ENCODE data around the gene ZDHHC22. TPM values are rescaled to one million over a fixed set of nuclear protein-coding genes. Genes with fewer than 3 reads are reported as not detected.

ZDHHC22 gene
- total RNA-seq, 1 experiment from 2014 or later = 0.46 TPM

DNA sequence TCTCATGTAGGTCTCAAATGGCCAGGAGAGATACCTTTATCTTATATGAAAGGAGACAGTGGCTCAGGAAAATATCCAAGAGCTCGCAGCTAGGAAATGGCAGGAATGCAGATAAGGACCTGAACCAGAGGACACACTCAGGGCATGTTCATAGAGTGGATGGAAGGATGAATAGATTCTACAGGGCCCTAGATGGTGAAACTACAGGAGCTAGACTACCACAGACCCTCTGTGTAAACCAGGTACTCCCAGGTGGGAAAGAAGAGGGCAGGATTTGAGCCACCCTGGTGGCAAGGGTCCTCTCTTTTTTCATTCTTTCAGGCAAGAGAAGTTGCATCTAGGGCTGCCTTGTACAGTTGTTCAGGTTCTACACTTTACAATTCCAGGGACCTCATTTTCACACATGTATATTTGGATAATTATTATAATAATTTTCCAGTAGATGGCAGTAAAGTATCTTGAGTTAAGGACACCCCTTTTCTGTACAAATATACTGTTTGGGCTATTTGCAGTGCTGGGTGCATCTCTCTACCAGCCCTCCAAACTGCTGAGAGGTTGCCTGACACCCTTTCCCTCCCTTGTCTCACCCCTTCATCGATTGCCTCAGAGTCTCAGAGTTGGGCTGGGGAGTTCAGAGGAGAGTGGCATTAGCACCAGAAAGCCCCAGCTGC lies 10.5 kb upstream of the ZDHHC22 start:
- Histone ChIP-seq H3K27ac (ENCODE audit: low read length) (no peak overlapping the region), H3K4me1 (ENCODE audit: control insufficient read depth, insufficient read depth, low read length) (no peaks in the 10 kb centered on the region), H3K4me3 (ENCODE audit: low read depth in 2 of 2, low read length in 2 of 2) (no peak overlapping the region), H3K36me3 (ENCODE audit: control insufficient read depth, insufficient read depth, low read length) (no peaks in the 10 kb centered on the region), H3K9me3 (ENCODE audit: control insufficient read depth, insufficient read depth, low read depth, low read length) (no peaks in the 10 kb centered on the region), H3K27me3 (ENCODE audit: control insufficient read depth, insufficient read depth, low read length) (peaks cover 3% of the 10 kb centered on the region; the same call in 1 of the 2 replicates)
- intact Hi-C loops (cut with micrococcal nuclease; ENCODE audit: unreplicated experiment) (loop anchor here (2.0 to 5.0 kb wide), 3 partner anchors 61 to 165 kb away; no protein-coding TSS in a partner anchor), in situ Hi-C loops (cut with HindIII; ENCODE audit: low pct_unique_long_range_greater_than_20kb, low sequenced_read_pairs) (no loop called here)
- TF ChIP-seq, protein P1, sequence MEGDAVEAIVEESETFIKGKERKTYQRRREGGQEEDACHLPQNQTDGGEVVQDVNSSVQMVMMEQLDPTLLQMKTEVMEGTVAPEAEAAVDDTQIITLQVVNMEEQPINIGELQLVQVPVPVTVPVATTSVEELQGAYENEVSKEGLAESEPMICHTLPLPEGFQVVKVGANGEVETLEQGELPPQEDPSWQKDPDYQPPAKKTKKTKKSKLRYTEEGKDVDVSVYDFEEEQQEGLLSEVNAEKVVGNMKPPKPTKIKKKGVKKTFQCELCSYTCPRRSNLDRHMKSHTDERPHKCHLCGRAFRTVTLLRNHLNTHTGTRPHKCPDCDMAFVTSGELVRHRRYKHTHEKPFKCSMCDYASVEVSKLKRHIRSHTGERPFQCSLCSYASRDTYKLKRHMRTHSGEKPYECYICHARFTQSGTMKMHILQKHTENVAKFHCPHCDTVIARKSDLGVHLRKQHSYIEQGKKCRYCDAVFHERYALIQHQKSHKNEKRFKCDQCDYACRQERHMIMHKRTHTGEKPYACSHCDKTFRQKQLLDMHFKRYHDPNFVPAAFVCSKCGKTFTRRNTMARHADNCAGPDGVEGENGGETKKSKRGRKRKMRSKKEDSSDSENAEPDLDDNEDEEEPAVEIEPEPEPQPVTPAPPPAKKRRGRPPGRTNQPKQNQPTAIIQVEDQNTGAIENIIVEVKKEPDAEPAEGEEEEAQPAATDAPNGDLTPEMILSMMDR (IDR thresholded peaks at IDR 0.05) = no peak; the same call in 1 of the 2 replicates
- TF ChIP-seq POLR2AphosphoS5 (IDR thresholded peaks at IDR 0.05; ENCODE audit: low read depth, low read length) (no peak), TCF7L2 (IDR thresholded peaks at IDR 0.05; ENCODE audit: low read depth, low read length) (no peak), SIN3A (IDR thresholded peaks at IDR 0.05; ENCODE audit: borderline replicate concordance, insufficient read depth, low read depth, low read length) (no peak)
- TF ChIP-seq, protein P2, sequence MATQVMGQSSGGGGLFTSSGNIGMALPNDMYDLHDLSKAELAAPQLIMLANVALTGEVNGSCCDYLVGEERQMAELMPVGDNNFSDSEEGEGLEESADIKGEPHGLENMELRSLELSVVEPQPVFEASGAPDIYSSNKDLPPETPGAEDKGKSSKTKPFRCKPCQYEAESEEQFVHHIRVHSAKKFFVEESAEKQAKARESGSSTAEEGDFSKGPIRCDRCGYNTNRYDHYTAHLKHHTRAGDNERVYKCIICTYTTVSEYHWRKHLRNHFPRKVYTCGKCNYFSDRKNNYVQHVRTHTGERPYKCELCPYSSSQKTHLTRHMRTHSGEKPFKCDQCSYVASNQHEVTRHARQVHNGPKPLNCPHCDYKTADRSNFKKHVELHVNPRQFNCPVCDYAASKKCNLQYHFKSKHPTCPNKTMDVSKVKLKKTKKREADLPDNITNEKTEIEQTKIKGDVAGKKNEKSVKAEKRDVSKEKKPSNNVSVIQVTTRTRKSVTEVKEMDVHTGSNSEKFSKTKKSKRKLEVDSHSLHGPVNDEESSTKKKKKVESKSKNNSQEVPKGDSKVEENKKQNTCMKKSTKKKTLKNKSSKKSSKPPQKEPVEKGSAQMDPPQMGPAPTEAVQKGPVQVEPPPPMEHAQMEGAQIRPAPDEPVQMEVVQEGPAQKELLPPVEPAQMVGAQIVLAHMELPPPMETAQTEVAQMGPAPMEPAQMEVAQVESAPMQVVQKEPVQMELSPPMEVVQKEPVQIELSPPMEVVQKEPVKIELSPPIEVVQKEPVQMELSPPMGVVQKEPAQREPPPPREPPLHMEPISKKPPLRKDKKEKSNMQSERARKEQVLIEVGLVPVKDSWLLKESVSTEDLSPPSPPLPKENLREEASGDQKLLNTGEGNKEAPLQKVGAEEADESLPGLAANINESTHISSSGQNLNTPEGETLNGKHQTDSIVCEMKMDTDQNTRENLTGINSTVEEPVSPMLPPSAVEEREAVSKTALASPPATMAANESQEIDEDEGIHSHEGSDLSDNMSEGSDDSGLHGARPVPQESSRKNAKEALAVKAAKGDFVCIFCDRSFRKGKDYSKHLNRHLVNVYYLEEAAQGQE (IDR thresholded peaks at IDR 0.05; ENCODE audit: insufficient read depth in 1 of 2, low read depth in 2 of 2, low read length in 1 of 2) = no peak
- peak; percentile 24 for DNase-seq (ENCODE audit: low read depth, low spot score)
- POLR2A ChIA-PET = no interaction called here
- BruUV-seq (replicated peaks) = no TSS peak
- CTCF ChIA-PET = interaction anchor here (0.5 to 3.4 kb wide), 8 partner anchors 9 to 279 kb away, joined by 3 to 33 read pairs (median 4); no protein-coding TSS in a partner anchor
- ATAC-seq = peak; percentile 83

DNA sequence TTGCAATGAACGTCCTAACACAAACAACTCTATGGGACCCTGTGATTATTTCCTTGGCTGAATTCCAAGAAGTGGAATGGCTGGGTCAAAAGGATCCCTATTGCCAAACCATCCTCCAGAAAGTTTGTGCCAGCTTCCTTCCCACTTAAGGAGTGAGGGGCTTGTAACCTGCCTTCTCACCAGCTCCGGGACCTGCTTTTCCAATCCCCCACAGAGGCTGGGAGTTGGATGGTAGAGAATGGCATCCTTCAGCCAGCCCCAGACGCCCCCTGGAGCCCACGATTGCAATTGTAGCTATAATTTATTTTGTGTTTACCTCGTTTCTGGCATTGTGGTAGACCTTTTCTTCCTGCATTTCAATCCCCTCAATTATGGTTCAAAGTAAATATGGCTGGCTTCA lies 9.7 kb upstream of the ZDHHC22 start:
- ChIA-PET POLR2A (interaction anchor here (0.5 kb wide), 1 partner anchor 122 kb away, joined by 7 read pairs; no protein-coding TSS in a partner anchor), CTCF (interaction anchor here (0.5 to 3.4 kb wide), 8 partner anchors 8 to 367 kb away, joined by 3 to 33 read pairs (median 4); no protein-coding TSS in a partner anchor)
- DNase-seq (ENCODE audit: low read depth, low spot score) = no peak
- H3K27me3 ChIP-seq (ENCODE audit: control insufficient read depth, insufficient read depth, low read length) = peaks cover 5% of the 10 kb centered on the region; the same call in 1 of the 2 replicates
- H3K9me3 ChIP-seq (ENCODE audit: control insufficient read depth, insufficient read depth, low read depth, low read length) = no peaks in the 10 kb centered on the region
- H3K4me1 ChIP-seq (ENCODE audit: control insufficient read depth, insufficient read depth, low read length) = no peaks in the 10 kb centered on the region
- in situ Hi-C loops (cut with HindIII; ENCODE audit: low pct_unique_long_range_greater_than_20kb, low sequenced_read_pairs) (no loop called here), intact Hi-C loops (cut with micrococcal nuclease; ENCODE audit: unreplicated experiment) (loop anchor here (5.0 kb wide), 2 partner anchors 146 to 166 kb away; no protein-coding TSS in a partner anchor)
- no TSS peak for BruUV-seq (replicated peaks)
- no peaks in the 10 kb centered on the region for H3K36me3 ChIP-seq (ENCODE audit: control insufficient read depth, insufficient read depth, low read length)
- no peak overlapping the region for H3K27ac ChIP-seq (ENCODE audit: low read length)
- ATAC-seq = no peak; the same call in 1 of the 2 replicates
- TF ChIP-seq SIN3A (IDR thresholded peaks at IDR 0.05; ENCODE audit: borderline replicate concordance, insufficient read depth, low read depth, low read length) = no peak
- TF ChIP-seq, protein P1 (IDR thresholded peaks at IDR 0.05) = peak; percentile 73
- no peak overlapping the region for H3K4me3 ChIP-seq (ENCODE audit: low read depth in 2 of 2, low read length in 2 of 2)
